Fibroblast of skin of left quadriceps (primary cell): ENCODE data around the gene POLR2J3.
"Not testable (repeated sequence)": the region's sequence is repeated elsewhere in the genome, so short reads cannot be mapped to it uniquely, and the experiment has no call there.

Experiments used
- DNase-seq, 2 experiments: peaks; one replicate each; pipeline ENCODE4 v3.0.0-alpha.2; 2013; ENCODE audit warnings: low read depth in 2 of 2

The POLR2J3 gene

GRCh38 chr7:102583495-102583894 is 11.1 kb upstream of the POLR2J3 start:
- not testable (repeated sequence) for DNase-seq

- not testable (repeated sequence) for DNase-seq
These were observed 9.3 kb upstream of the POLR2J3 start for GRCh38 chr7:102581722-102582121.

GRCh38 chr7:102578486-102578885 is 6.1 kb upstream of the POLR2J3 start:
- DNase-seq, result not testable (repeated sequence)

GRCh38 chr7:102577315-102578240 is 5.2 kb upstream of the POLR2J3 start:
- DNase-seq, result not testable (repeated sequence)

GRCh38 chr7:102576363-102576762 is 4.0 kb upstream of the POLR2J3 start:
- not testable (repeated sequence) for DNase-seq

DNA sequence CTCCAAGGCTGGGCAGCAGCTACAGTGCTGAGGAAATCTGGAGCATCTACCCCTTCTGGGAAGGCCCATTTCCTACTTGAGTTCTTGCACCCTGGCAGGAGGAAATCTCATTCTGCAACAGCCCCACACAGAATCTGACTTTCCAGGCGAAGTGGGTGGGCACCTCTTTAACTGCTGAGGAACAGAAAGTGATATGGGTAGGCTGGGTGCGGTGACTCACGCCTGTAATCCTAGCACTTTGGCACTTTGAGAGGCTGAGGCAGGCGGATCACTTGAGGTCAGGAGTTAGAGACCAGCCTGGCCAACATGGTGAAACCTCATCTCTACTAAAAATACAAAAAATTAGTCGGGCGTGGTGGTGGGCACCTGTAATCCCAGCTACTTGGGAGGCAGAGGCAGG is 2.2 kb upstream of the POLR2J3 start:
- not testable (repeated sequence) for DNase-seq

DNA sequence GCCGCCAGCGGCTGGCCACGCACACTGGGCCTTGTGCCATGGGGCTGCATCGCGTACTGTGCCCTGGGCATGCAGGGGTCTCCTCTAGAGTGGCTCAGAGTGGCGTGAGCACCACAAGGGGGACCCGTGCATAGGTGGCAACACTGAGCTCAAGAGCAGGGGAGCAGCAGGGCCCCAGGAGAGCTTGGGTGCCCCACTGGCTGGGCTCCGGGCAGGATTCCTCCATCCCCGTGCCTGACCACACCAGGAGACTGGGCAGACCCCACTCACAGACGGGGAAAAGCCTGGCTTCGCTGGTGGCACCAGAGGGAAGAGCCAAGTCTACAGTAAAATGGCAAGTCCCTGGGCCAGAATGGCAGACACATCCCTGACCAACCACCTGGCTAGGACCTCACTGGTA is 3.8 kb downstream of the POLR2J3 start:
- not testable (repeated sequence) for DNase-seq

DNA sequence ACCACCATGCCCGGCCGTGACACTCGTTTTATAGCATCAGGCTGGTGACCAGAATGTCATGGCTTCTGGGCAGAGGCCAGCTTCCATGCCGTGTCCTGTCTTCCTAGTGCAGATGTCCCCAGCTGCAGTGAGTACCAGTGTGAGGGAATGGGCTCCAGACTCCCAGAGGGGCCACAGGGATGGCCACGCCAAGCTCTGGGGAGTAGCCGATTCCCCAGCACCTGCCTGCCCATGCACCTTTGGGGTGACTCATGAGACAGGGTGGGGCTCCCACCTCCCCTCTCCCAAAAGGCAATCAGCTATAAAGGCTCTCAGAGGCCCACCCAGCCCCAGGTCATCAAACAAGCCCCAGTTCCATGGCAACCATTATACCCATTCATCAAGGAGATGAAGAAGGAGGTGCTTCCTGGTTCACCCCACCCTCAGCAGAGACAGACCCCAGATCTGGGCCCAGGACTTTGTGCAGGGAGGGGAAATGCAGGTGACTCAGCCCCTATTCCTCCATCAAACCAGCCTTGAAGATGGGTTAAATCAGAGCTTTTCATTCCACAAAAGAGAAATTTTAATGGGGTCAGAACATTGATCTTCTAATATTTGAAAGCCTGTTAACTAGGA is 21.5 kb downstream of the POLR2J3 start, which contains the start of gene SPDYE2:
TSS of gene SPDYE2 (plus strand) at position 419 of the 615 bp plus-strand sequence. CDS start 2,030 bp downstream, outside the sequence.
- DNase-seq, result not testable (repeated sequence)

- not testable (repeated sequence) for DNase-seq
These were observed 26.0 kb downstream of the POLR2J3 start for GRCh38 chr7:102546353-102546752.

DNA sequence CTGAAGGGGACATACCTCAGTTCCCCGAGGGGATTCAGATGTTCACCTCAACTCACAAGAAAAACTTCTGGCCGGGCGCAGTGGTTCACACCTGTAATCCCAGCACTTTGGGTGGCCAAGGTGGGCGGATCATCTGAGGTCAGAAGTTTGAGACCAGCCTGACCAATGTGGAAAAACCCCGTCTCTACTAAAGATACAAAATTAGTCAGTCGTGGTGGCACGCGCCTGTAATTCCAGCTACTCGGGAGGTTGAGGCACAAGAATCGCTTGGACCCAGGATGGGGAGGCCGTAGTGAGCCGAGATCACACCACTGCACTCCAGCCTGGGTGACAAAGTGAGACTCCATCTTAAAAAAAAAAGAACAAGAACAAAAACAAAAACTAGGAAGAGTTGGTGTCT is 27.1 kb downstream of the POLR2J3 start:
- DNase-seq, result not testable (repeated sequence)

GRCh38 chr7:102544372-102544771 is 28.0 kb downstream of the POLR2J3 start:
- DNase-seq, result not testable (repeated sequence)

DNA sequence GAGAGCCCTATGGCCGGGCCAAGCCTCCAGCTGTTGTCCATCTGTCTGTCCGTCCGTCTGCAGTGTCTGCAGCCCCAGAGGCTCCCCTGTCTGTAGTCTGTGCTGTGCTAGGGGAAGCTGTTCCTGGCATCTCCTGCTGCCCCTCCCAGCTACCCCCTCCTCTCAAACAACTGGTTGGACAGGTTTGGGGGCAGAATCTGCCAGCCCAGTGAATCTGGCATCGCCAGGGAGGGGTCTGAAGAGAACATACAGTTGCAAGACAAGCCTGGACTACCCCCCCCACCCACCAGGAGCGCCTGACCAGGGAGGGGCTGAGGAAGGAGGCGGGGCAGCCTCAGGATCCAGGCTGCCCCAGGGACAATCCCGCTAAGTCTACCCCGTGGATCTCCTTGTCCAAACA is 28.8 kb downstream of the POLR2J3 start, which contains the start of gene UPK3BL2:
TSS of gene UPK3BL2 (minus strand) at position 101 of the 400 bp plus-strand sequence. CDS start at position 41, 60 bp downstream.
- DNase-seq, result not testable (repeated sequence)

DNA sequence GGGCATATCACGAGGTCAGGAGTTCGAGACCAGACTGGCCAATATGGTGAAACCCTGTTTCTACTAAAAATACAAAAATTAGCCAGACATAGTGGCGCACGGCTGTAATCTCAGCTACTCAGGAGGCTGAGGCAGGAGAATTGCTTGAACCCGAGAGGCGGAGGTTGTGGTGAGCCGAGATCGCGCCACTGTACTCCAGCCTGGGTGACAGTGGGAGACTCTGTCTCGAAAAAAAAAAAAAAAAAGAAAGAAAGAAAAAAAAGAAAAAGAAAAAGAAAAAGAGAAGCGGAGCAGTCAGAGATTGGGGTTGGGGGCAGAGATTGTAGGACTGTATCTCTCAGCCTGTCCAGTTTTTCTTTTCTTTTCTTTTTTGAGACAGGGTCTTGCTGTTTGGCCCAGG is 29.6 kb downstream of the POLR2J3 start:
- DNase-seq, result not testable (repeated sequence)

GRCh38 chr7:102542083-102542482 is 30.3 kb downstream of the POLR2J3 start:
- not testable (repeated sequence) for DNase-seq

DNA sequence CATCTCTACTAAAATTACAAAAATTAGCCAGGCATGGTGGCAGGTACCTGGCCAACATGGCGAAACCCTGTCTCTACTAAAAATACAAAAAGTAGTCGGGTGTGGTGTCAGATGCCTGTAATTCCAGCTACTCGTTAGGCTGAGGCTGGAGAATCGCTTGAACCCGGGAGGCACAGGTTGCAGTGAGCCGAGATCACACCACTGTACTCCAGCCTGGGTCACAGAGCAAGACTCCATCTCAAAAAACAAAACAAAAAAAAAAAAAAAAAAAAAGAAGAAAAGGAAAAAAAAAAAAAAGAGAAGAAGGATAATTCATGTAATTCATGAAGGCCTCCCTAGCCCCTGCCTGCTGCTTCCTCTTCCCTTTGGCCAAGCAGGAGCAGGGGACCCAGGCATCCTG is 31.8 kb downstream of the POLR2J3 start:
- not testable (repeated sequence) for DNase-seq

GRCh38 chr7:102535062-102535615 is 37.2 kb downstream of the POLR2J3 start:
- DNase-seq, result not testable (repeated sequence)

DNA sequence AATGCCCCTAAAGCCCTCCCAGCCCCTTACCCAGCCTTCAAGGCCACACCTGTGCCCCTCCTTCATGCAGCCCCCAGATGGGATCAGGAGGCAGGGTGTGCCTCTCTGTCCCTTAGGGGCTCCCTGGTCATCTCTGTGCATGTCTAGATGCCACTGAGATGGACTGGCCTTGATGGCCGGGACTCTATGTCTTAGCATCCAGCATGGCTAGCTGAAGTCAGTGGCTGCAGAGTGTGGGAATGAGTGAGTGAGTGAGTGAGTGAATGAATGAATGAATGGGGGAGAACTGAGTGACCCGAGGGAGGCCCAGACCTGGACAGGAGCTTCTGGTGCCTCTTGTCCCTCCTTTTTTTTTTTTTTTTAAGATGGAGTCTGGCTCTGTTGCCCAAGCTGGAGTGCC is 40.3 kb downstream of the POLR2J3 start:
- DNase-seq, result not testable (repeated sequence)

- not testable (repeated sequence) for DNase-seq
These were observed 40.8 kb downstream of the POLR2J3 start for GRCh38 chr7:102531583-102531982.

DNA sequence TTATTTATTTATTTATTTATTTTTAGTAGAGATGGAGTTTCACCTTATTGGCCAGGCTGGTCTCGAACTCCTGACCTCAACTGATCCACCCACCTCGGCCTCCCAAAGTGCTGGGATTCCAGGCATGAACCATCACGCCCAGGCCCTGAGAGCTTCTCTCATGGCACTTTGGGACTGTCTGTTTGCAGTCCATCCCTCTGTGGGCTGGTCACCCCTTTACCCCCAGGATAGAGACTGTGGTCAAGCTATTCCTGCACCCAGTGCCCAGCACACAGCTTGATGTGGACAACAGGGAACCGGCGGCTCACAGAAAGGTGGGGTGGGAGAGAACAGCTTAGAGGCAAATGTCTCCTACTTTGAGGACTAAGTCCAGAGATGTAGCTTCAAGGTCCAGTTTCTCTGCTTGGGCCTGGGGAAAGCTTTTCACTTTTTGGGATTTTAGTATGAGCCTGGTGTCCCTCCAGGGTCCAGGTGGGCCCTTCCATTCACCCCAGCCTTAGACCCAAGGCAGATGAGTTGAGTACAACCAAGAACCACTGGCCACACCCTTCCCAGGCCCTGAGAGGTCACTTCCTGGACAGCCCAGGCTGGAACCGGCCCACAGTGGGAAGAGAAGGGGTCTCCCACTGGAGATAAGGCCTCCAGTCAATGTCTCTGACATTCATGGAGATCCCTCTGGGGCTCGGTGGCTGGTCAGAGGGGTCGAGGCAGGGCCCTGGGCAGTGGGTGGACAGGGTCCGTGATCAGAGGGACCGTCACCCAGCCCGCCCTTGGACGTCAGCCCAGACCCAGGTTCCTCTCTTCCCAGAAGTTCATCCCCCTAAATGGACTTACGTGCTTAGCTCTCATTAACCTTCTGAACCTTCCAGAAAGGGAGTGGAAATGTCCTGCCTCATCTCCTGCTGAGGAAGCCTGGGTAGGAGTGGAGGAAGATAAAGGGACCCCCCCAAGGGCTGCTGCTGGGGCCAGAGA is 44.3 kb downstream of the POLR2J3 start:
- not testable (repeated sequence) for DNase-seq

DNA sequence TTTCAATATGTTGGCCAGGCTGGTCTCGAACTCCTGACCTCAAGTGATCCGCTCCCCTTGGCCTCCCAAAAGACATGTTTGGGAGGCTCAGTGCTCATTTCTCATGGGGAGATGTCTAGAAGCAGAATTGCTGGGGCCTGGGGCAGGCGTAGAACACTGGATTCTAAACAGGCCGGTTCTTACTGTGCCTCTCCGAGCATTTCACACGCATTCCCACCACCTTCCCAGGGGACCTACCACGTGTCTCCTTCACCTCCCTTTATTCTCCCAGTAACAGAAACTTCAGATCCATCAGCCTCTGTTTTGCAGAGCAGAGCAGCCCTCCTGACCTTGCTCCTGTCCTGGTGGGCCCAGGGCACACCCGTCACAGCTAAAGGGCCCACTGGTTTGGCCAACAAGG is 45.2 kb downstream of the POLR2J3 start:
- not testable (repeated sequence) for DNase-seq

DNA sequence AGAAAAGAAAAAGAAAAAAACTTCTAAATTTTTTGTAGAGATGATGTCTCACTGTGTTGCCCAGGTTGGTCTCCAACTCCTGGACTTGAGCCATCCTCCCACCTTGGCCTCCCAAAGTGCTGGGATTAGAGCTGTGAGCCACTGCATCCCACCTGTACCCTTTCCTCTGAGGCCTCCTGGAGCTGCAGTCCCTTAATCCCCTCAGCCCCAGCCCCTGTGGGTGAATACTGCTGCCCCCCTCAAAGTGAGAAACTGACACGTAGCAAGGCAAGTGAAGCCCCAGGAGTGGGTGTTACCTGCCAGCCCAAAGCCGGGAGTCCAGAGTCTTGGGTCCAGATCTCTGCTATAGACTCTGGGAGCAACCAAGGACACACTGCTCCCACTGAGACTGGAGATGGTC is 47.6 kb downstream of the POLR2J3 start:
- not testable (repeated sequence) for DNase-seq
